PC-3 (cell line): ENCODE results near the gene SCN4B.

Experiments
- EZH2 ChIP-seq: fragments of 300-600 bp; sonication (generic); IDR thresholded peaks from one replicate; pipeline ENCODE4 v1.6.1; 2017; ENCODE audit warnings: antibody characterized with exemption, mild to moderate bottlenecking, low read length; ENCODE audit not compliant: unreplicated experiment
- TF ChIP-seq, protein P1 (sequence below): fragments of 300-600 bp; sonication (generic); conservative IDR thresholded peaks from 2 replicates; pipeline ENCODE4 v1.5.1; 2017; ENCODE audit warnings: antibody characterized with exemption, low read depth, mild to moderate bottlenecking, low read length

DNA sequence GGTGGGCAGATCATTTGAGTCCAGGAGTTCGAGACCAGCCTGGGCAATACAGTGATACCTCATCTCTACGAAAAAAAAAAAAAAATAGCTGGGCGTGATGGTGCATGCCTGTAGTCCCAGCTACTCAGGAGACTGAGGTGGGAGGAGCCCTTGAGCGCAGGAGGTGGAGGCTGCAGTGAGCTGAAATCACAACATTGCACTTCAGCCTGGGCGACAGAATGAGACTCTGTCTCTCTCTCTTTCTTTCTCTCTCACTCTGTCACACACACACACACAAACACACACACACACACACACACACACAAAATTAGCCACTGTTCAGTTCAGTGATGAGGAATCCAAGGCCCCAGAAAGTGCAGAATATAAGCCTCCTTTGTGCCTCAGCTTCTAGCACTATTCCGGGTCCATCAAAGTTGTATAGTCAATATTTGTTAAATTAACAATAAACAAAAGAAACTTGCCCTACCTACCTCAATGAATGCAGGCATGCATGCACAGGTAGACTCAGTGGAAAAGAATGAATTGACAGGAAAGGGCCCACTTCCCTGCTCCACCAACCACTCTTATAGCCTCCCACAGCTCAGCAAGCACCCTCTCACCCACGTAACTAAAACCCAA lies 62.0 kb downstream of the SCN4B start:
- TF ChIP-seq, protein P1, sequence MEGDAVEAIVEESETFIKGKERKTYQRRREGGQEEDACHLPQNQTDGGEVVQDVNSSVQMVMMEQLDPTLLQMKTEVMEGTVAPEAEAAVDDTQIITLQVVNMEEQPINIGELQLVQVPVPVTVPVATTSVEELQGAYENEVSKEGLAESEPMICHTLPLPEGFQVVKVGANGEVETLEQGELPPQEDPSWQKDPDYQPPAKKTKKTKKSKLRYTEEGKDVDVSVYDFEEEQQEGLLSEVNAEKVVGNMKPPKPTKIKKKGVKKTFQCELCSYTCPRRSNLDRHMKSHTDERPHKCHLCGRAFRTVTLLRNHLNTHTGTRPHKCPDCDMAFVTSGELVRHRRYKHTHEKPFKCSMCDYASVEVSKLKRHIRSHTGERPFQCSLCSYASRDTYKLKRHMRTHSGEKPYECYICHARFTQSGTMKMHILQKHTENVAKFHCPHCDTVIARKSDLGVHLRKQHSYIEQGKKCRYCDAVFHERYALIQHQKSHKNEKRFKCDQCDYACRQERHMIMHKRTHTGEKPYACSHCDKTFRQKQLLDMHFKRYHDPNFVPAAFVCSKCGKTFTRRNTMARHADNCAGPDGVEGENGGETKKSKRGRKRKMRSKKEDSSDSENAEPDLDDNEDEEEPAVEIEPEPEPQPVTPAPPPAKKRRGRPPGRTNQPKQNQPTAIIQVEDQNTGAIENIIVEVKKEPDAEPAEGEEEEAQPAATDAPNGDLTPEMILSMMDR, result no peak
- no peak for TF ChIP-seq EZH2
